ENCODE data around the gene AHR.
"Not testable (repeated sequence)": the region's sequence is repeated elsewhere in the genome, so short reads cannot be mapped to it uniquely, and the experiment has no call there.

The AHR gene

GRCh38 chr7:17382408-17383354, 84.2 kb downstream of the AHR start:
- DNase-seq = not testable (repeated sequence)

DNA sequence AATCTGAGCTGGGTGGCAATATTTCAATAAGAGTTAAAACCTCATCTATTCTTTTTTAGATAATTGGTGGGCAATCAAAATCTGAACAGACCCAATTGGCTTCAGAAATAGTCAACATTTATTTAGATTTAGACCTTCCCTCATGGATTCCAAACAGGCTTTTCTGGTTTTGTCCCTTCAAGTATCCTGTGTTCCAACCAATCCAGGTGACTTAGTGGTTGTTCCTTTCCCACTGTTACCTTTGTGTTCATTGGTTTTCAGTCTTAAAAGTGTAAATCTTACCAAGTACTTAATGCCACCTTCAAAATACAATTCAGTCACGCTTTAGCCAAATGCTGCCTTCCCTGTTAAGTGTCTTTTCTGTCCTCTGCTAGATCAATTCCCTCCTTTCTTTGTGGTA, 85.9 kb downstream of the AHR start:
- DNase-seq = no peak

DNA sequence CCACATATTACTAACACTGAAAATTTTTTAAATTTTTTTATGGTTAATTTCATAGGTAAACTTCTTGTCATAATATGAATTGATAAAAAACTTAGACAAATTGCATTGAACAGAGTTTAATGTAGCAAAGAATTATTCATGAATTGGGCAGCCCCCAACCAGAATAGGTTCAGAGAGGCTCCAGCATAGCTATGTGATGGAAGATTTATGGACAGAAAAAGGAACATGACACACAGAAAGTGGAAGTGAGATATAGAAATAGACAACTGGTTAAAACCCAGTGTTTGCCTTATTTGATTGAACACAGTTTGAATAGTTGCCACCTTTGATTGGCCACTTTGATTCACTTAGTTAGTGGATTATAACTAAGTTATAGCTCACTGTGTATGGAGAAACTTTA, 87.2 kb downstream of the AHR start:
- DNase-seq = no peak

- DNase-seq = no peak
These were observed 91.9 kb downstream of the AHR start for GRCh38 chr7:17390392-17390791.

DNA sequence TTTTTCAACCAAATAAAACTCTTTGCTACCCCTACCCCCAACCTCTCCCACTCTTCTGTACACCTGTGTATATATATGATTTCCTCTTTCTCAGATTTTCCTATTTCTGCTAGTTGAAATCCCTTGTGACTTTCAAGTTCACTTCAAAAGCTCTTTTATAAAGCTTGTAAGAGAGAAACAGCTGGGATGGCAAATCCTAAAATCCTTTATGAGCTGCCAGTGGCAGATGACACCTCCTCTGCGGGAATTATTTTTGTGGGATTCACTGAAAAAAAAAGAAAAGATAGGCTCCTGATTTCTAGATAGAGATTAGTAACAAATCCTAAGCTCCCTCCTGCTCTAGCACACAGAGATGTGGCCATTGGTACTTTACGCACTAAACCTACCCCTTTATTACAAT, 92.9 kb downstream of the AHR start:
- no peak for DNase-seq

DNA sequence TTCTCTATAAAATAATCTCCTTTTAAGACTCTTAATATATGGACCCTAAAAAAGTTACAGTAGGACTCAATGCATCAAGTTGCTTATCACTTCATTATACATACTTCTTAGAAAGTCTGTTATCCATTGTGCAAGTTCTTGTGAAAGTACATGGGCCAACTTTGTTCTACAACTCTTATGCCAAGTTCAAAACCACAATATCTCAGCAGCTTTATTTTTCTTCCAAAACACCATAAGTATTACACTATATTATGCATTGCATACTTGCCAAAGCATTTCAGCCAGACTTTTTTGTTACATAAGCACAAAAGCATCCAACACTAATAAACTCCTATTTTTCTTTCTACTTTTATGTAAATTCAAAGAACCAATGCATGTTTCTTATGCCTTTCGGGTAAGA, 94.4 kb downstream of the AHR start:
- DNase-seq = no peak

DNA sequence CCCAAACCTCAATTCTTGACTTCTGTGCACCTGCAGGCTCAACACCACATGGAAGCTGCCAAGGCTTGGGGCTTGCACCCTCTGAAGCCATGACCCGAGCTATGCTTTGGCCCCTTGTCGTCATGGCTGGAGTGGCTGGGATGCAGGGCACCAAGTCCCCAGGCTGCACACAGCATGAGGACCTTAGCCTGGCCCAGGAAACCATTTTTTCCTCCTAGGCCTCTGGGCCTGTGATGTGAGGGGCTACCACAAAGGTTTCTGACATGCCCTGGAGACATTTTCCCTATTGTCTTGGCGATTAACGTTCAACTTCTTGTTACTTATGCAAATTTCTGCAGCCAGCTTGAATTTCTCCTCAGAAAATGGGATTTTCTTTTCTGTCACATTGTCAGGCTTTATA, 96.1 kb downstream of the AHR start:
- DNase-seq = not testable (repeated sequence)

Data from NCI-H1417 treated with DMSO at 0.1 percent for 48 hours (cell line).